Mesenchymal stem cell (in vitro differentiated cells and primary cell): ENCODE results near the gene SATB2.

Source experiments
- DNase-seq: peaks from one replicate; pipeline ENCODE4 v3.0.0-alpha.2; 2013
- H2AFZ ChIP-seq: one replicate; pipeline ENCODE4 v1.6.1; 2013; ENCODE audit warnings: low read depth, mild to moderate bottlenecking, control low read depth, inconsistent platforms, low read length, moderate library complexity
- H2AK5ac ChIP-seq: 2 replicates; pipeline ENCODE4 v1.6.1; 2013; ENCODE audit warnings: low read length, moderate library complexity, mild to moderate bottlenecking, inconsistent platforms; ENCODE audit not compliant: severe bottlenecking
- H2BK120ac ChIP-seq: one replicate; pipeline ENCODE4 v1.6.1; 2013; ENCODE audit warnings: low read depth, mild to moderate bottlenecking, inconsistent platforms, low read length, moderate library complexity
- H2BK12ac ChIP-seq, 2 experiments: one replicate each; pipeline ENCODE4 v1.6.1; 2013; ENCODE audit warnings: inconsistent platforms in 2 of 2, low read length in 2 of 2, mild to moderate bottlenecking in 2 of 2, moderate library complexity in 2 of 2, control low read depth in 1 of 2
- H2BK15ac ChIP-seq: one replicate; pipeline ENCODE4 v1.6.1; 2013; ENCODE audit warnings: mild to moderate bottlenecking, low read depth, inconsistent platforms; ENCODE audit not compliant: poor library complexity, severe bottlenecking
- H2BK5ac ChIP-seq: 2 replicates; pipeline ENCODE4 v1.6.1; 2013; ENCODE audit warnings: low read depth, mild to moderate bottlenecking, low read length, control low read depth, inconsistent platforms; ENCODE audit not compliant: poor library complexity, severe bottlenecking
- H3K14ac ChIP-seq, 2 experiments: one replicate each; pipeline ENCODE4 v1.6.1; 2013; ENCODE audit warnings: inconsistent platforms in 2 of 2, low read length in 2 of 2, control low read depth in 1 of 2, mild to moderate bottlenecking in 1 of 2, moderate library complexity in 1 of 2
- H3K18ac ChIP-seq, 2 experiments: one replicate each; pipeline ENCODE4 v1.6.1; 2013; ENCODE audit warnings: inconsistent platforms in 2 of 2, low read length in 2 of 2, control low read depth in 1 of 2, low read depth in 1 of 2, mild to moderate bottlenecking in 1 of 2
- H3K23ac ChIP-seq, 2 experiments: one replicate each; pipeline ENCODE4 v1.6.1; 2013; ENCODE audit warnings: inconsistent platforms in 2 of 2, low read length in 2 of 2, mild to moderate bottlenecking in 2 of 2, moderate library complexity in 2 of 2, control low read depth in 1 of 2
- H3K27ac ChIP-seq: 2 replicates; pipeline ENCODE4 v1.5.1; 2013; ENCODE audit warnings: mild to moderate bottlenecking, moderate library complexity, low read length, control low read depth, inconsistent platforms; ENCODE audit not compliant: poor library complexity, severe bottlenecking
- H3K27me3 ChIP-seq, 2 experiments: 2 replicates each; pipeline versions ENCODE4 v1.6.1 to v1.7.0; 2013; ENCODE audit warnings: low read length in 2 of 2, mild to moderate bottlenecking in 2 of 2, moderate library complexity in 2 of 2, control low read depth in 1 of 2, inconsistent platforms in 1 of 2; ENCODE audit not compliant: control insufficient read depth in 1 of 2, insufficient read depth in 1 of 2
- H3K36me3 ChIP-seq, 2 experiments: 2 replicates each; pipeline versions ENCODE4 v1.6.1 to v1.7.0; 2013; ENCODE audit warnings: low read length in 2 of 2, control low read depth in 1 of 2, inconsistent platforms in 1 of 2, low read depth in 1 of 2, mild to moderate bottlenecking in 1 of 2; ENCODE audit not compliant: insufficient read depth in 2 of 2, control insufficient read depth in 1 of 2
- H3K4ac ChIP-seq, 2 experiments: one replicate each; pipeline ENCODE4 v1.6.1; 2013; ENCODE audit warnings: inconsistent platforms in 2 of 2, low read length in 2 of 2, mild to moderate bottlenecking in 2 of 2, moderate library complexity in 2 of 2, control low read depth in 1 of 2, low read depth in 1 of 2
- H3K4me1 ChIP-seq: 2 replicates; pipeline ENCODE4 v1.6.1; 2013; ENCODE audit warnings: low read depth, low read length, control low read depth; ENCODE audit not compliant: control insufficient read depth, insufficient read depth
- H3K4me2 ChIP-seq: 2 replicates; pipeline ENCODE4 v1.6.1; 2013; ENCODE audit warnings: low read length, mild to moderate bottlenecking, inconsistent platforms; ENCODE audit not compliant: poor library complexity, severe bottlenecking
- H3K4me3 ChIP-seq, 2 experiments: 2 replicates each; pipeline versions ENCODE4 v1.5.1 to v1.7.0; 2013; ENCODE audit warnings: low read length in 2 of 2, mild to moderate bottlenecking in 2 of 2, control low read depth in 1 of 2, low read depth in 1 of 2; ENCODE audit not compliant: insufficient read depth in 1 of 2
- H3K79me1 ChIP-seq: replicated peaks from 2 replicates; pipeline ENCODE4 v1.6.1; 2013; ENCODE audit warnings: mild to moderate bottlenecking, control low read depth, low read length, inconsistent platforms; ENCODE audit not compliant: poor library complexity, severe bottlenecking
- H3K9ac ChIP-seq: 2 replicates; pipeline ENCODE4 v1.7.0; 2013; ENCODE audit warnings: mild to moderate bottlenecking, low read length, moderate library complexity
- H3K9me3 ChIP-seq: 2 replicates; pipeline ENCODE4 v1.7.0; 2013; ENCODE audit warnings: mild to moderate bottlenecking, low read length; ENCODE audit not compliant: control insufficient read depth
- H4K8ac ChIP-seq: one replicate; pipeline ENCODE4 v1.6.1; 2013; ENCODE audit warnings: inconsistent platforms, mild to moderate bottlenecking, low read length, moderate library complexity
- H4K91ac ChIP-seq: one replicate; pipeline ENCODE4 v1.6.1; 2013; ENCODE audit warnings: mild to moderate bottlenecking, low read length, inconsistent platforms
- WGBS: methylation state at CpG from one replicate; pipeline ENCODE4 v1.1.7; 2013; ENCODE audit warnings: mixed read lengths; 5-methylcytosine and 5-hydroxymethylcytosine counted together

The SATB2 gene

GRCh38 chr2:199309973-199310372 is 147.8 kb downstream of the SATB2 start:
- Histone ChIP-seq H2BK5ac (no peak overlapping the region), H3K4ac (no peak overlapping the region), H3K9ac (no peak overlapping the region), H3K4me1 (peaks cover 2% of the 10 kb centered on the region), H3K27me3 (no peaks in the 10 kb centered on the region), H3K27ac (no peak overlapping the region), H3K9me3 (no peaks in the 10 kb centered on the region), H3K4me3 (no peak overlapping the region), H2AK5ac (no peak overlapping the region), H2AFZ (no peak overlapping the region), H4K8ac (no peak overlapping the region), H3K36me3 (peaks cover 5 to 65% of the 10 kb centered on the region in 2 experiments), H3K18ac (no peak overlapping the region), H3K14ac (no peak overlapping the region), H2BK12ac (no peak overlapping the region), H3K4me2 (no peak overlapping the region), H3K23ac (no peak overlapping the region), H2BK120ac (no peak overlapping the region), H3K79me1 (no peaks in the 10 kb centered on the region), H4K91ac (no peak overlapping the region), H2BK15ac (no peak overlapping the region)
- DNase-seq: no peak
- 88% methylated on average over 5 of the region's 6 CpGs for WGBS

- no peak overlapping the region for H3K4ac ChIP-seq
- no peak overlapping the region for H3K4me2 ChIP-seq
- H2BK5ac ChIP-seq: no peak overlapping the region
- H3K9ac ChIP-seq: no peak overlapping the region
- H3K4me1 ChIP-seq: peaks cover 2% of the 10 kb centered on the region
- no peaks in the 10 kb centered on the region for H3K27me3 ChIP-seq
- no peak overlapping the region for H3K27ac ChIP-seq
- H2AFZ ChIP-seq: no peak overlapping the region
- H3K79me1 ChIP-seq: no peaks in the 10 kb centered on the region
- no peak overlapping the region for H2BK120ac ChIP-seq
- H4K91ac ChIP-seq: no peak overlapping the region
- H3K4me3 ChIP-seq: no peak overlapping the region
- H3K23ac ChIP-seq: no peak overlapping the region
- no peaks in the 10 kb centered on the region for H3K9me3 ChIP-seq
- no peak overlapping the region for H2AK5ac ChIP-seq
- H3K14ac ChIP-seq: no peak overlapping the region
- no peak overlapping the region for H3K18ac ChIP-seq
- no peak overlapping the region for H2BK12ac ChIP-seq
- WGBS: 74% methylated on average over 3 of the region's 4 CpGs
- no peak overlapping the region for H4K8ac ChIP-seq
- H2BK15ac ChIP-seq: no peak overlapping the region
- H3K36me3 ChIP-seq: peaks cover 5 to 68% of the 10 kb centered on the region in 2 experiments
- DNase-seq: no peak
These were observed 148.3 kb downstream of the SATB2 start for GRCh38 chr2:199309411-199309810.

- Histone ChIP-seq H3K14ac (no peak overlapping the region), H3K23ac (no peak overlapping the region)
- WGBS: 94% methylated on average over 13 of the region's 14 CpGs
These were observed 149.2 kb downstream of the SATB2 start for GRCh38 chr2:199308567-199308966.

GRCh38 chr2:199307461-199307860 is 150.3 kb downstream of the SATB2 start:
- Histone ChIP-seq H4K8ac (no peak overlapping the region), H3K4ac (no peak overlapping the region), H3K14ac (no peak overlapping the region), H2BK12ac (no peak overlapping the region), H3K27ac (no peak overlapping the region), H3K23ac (no peak overlapping the region), H3K36me3 (peaks cover 5 to 55% of the 10 kb centered on the region in 2 experiments), H3K18ac (no peak overlapping the region), H3K4me2 (no peak overlapping the region), H2BK15ac (no peak overlapping the region), H2BK5ac (no peak overlapping the region), H3K4me3 (no peak overlapping the region), H2BK120ac (no peak overlapping the region), H3K9me3 (no peaks in the 10 kb centered on the region), H3K4me1 (peaks cover 2% of the 10 kb centered on the region), H3K27me3 (no peaks in the 10 kb centered on the region), H3K9ac (no peak overlapping the region), H4K91ac (no peak overlapping the region), H2AFZ (no peak overlapping the region), H3K79me1 (no peaks in the 10 kb centered on the region), H2AK5ac (no peak overlapping the region)
- WGBS: no CpG with 5 or more reads among the region's 1 CpG
- no peak for DNase-seq

More at GRCh38 chr2:199308567-199308966, 149.2 kb downstream of the SATB2 start:
- H3K4me1 ChIP-seq: peaks cover 2% of the 10 kb centered on the region
- H4K8ac ChIP-seq: no peak overlapping the region
- no peak overlapping the region for H4K91ac ChIP-seq
- no peak for DNase-seq
- no peak overlapping the region for H3K4me2 ChIP-seq
- no peak overlapping the region for H2BK5ac ChIP-seq
- H3K4me3 ChIP-seq: no peak overlapping the region
- no peak overlapping the region for H2BK120ac ChIP-seq
- H2BK15ac ChIP-seq: no peak overlapping the region
- no peak overlapping the region for H2AK5ac ChIP-seq
- no peaks in the 10 kb centered on the region for H3K79me1 ChIP-seq
- H3K27me3 ChIP-seq: no peaks in the 10 kb centered on the region
- H3K9ac ChIP-seq: no peak overlapping the region
- H3K27ac ChIP-seq: no peak overlapping the region
- H3K9me3 ChIP-seq: no peaks in the 10 kb centered on the region
- no peak overlapping the region for H3K18ac ChIP-seq
- peaks cover 5 to 63% of the 10 kb centered on the region in 2 experiments for H3K36me3 ChIP-seq
- H2AFZ ChIP-seq: no peak overlapping the region
- H2BK12ac ChIP-seq: no peak overlapping the region
- H3K4ac ChIP-seq: no peak overlapping the region
